Measurements from ENCODE around the gene BTBD16.

DNA sequence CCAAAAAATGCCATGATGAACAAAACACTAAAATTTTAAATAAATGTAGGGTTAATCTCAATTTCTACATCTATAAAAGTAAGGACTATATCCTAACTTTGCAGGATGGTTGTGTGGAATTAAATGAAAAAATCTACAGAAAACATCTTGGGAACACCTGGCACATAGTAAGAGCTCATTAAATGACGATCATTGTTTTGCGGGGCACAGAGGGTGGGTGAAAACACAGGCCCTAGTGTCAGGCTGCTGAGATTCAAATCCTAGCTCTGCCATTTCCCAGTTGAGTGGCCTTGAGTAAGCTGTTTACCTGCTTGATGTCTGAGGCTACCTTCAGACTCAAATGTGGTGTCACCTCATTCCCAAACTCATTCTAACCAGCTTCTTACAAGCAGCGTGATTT is 35.6 kb downstream of the BTBD16 start:
- TF ChIP-seq, protein P1, sequence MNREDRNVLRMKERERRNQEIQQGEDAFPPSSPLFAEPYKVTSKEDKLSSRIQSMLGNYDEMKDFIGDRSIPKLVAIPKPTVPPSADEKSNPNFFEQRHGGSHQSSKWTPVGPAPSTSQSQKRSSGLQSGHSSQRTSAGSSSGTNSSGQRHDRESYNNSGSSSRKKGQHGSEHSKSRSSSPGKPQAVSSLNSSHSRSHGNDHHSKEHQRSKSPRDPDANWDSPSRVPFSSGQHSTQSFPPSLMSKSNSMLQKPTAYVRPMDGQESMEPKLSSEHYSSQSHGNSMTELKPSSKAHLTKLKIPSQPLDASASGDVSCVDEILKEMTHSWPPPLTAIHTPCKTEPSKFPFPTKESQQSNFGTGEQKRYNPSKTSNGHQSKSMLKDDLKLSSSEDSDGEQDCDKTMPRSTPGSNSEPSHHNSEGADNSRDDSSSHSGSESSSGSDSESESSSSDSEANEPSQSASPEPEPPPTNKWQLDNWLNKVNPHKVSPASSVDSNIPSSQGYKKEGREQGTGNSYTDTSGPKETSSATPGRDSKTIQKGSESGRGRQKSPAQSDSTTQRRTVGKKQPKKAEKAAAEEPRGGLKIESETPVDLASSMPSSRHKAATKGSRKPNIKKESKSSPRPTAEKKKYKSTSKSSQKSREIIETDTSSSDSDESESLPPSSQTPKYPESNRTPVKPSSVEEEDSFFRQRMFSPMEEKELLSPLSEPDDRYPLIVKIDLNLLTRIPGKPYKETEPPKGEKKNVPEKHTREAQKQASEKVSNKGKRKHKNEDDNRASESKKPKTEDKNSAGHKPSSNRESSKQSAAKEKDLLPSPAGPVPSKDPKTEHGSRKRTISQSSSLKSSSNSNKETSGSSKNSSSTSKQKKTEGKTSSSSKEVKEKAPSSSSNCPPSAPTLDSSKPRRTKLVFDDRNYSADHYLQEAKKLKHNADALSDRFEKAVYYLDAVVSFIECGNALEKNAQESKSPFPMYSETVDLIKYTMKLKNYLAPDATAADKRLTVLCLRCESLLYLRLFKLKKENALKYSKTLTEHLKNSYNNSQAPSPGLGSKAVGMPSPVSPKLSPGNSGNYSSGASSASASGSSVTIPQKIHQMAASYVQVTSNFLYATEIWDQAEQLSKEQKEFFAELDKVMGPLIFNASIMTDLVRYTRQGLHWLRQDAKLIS (CRISPR knock-in tag; IDR thresholded peaks at IDR 0.05; ENCODE audit: borderline replicate concordance): no peak
- TF ChIP-seq, protein P2, sequence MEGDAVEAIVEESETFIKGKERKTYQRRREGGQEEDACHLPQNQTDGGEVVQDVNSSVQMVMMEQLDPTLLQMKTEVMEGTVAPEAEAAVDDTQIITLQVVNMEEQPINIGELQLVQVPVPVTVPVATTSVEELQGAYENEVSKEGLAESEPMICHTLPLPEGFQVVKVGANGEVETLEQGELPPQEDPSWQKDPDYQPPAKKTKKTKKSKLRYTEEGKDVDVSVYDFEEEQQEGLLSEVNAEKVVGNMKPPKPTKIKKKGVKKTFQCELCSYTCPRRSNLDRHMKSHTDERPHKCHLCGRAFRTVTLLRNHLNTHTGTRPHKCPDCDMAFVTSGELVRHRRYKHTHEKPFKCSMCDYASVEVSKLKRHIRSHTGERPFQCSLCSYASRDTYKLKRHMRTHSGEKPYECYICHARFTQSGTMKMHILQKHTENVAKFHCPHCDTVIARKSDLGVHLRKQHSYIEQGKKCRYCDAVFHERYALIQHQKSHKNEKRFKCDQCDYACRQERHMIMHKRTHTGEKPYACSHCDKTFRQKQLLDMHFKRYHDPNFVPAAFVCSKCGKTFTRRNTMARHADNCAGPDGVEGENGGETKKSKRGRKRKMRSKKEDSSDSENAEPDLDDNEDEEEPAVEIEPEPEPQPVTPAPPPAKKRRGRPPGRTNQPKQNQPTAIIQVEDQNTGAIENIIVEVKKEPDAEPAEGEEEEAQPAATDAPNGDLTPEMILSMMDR (IDR thresholded peaks at IDR 0.05): no peak
- no peak for TF ChIP-seq ZNF423 (CRISPR knock-in tag; IDR thresholded peaks at IDR 0.05)
